HG02840 (cell line): ENCODE results near the gene ZNF561.
"Not testable (repeated sequence)": the region's sequence is repeated elsewhere in the genome, so short reads cannot be mapped to it uniquely, and the experiment has no call there.

ENCODE experiments used
- ATAC-seq: cut with Tn5 transposase; IDR thresholded peaks from one replicate; pipeline ENCODE4 v1.9.1; 2021; ENCODE audit warnings: mild to moderate bottlenecking, moderate library complexity, moderate number of reproducible peaks; ENCODE audit not compliant: unreplicated experiment, low FRiP score

The ZNF561 gene

GRCh38 chr19:9582081-9582725 is 38.8 kb downstream of the ZNF561 start:
- not testable (repeated sequence) for ATAC-seq

DNA sequence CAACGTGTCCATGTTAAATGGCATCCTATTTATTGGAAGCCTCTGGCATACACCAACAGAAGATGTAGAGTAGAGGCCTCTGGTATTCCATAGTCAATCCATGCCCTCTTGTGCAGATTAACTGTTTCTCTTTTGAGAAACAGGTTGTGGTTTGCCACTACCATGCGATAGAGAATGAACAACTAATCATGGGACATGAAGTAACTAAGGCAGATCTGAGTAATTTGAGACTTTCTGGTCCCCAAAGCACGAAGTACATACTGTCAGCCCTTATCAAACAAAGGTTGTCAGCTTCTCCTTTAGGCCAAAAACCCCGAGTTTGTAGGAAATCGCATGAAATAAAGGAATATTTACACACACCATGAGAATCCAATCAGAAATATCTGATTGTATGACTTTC is 40.3 kb downstream of the ZNF561 start:
- ATAC-seq = no peak

GRCh38 chr19:9570255-9570654 is 50.8 kb downstream of the ZNF561 start:
- ATAC-seq = no peak

GRCh38 chr19:9566729-9567128 is 54.3 kb downstream of the ZNF561 start:
- no peak for ATAC-seq

DNA sequence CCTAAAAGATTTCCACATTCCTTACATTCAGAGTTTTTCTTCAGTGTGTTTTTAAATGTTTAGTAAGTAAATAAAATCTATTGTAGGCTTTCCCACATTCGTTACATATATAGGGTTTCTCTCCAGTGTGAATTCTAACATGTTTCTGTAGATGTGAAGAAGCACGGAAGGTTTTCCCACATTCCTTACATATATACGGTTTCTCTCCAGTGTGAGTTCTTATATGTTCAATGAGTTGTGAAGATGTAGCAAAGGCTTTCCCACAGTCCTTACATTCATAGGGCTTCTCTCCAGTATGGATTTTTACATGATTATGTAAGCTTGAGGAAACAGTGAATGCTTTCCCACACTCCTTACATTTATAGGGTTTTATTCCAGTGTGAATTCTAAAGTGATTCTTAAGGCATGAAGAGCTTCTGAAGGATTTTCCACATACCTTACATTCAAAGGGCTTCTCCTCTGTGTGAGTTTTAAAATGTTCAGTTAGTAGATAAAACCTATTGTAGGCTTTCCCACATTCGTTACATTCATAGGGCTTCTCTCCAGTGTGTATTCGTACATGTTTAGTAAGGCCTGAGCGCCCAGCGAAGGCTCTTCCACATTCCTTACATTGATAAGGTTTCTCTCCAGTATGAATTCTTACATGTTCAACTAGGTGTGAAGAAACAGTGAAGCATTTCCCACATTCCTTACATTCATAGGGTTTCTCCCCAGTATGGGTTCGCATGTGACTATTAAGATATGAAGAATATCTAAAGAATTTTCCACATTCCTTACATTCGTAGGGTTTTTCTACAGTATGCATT is 54.9 kb downstream of the ZNF561 start:
- no peak for ATAC-seq
